Bronchial epithelial cell (primary cell): ENCODE data around the gene B3GAT2. TPM values are rescaled to one million over a fixed set of nuclear protein-coding genes. Genes with fewer than 3 reads are reported as not detected.
"Not testable (repeated sequence)": the region's sequence is repeated elsewhere in the genome, so short reads cannot be mapped to it uniquely, and the experiment has no call there.

Experiments used
- DNase-seq: peaks from one replicate; pipeline ENCODE4 v3.0.0-alpha.2; 2010; ENCODE audit warnings: low read depth
- FAIRE-seq: peaks from 2 replicates; lab custom pipeline; 2011; peaks lifted over from hg19 to GRCh38; lab: Jason Lieb, UNC
- H3K27me3 ChIP-seq: 2 replicates; pipeline ENCODE4 v1.5.1; 2011; ENCODE audit warnings: low read length; ENCODE audit not compliant: control insufficient read depth, insufficient read depth
- H3K36me3 ChIP-seq: 2 replicates; pipeline ENCODE4 v1.5.1; 2011; ENCODE audit warnings: low read length; ENCODE audit not compliant: control insufficient read depth, insufficient read depth
- H3K4me3 ChIP-seq: 2 replicates; pipeline ENCODE4 v1.5.1; 2011; ENCODE audit warnings: mild to moderate bottlenecking, low read depth, low read length, control low read depth
- CTCF ChIP-seq: IDR thresholded peaks from 2 replicates; pipeline ENCODE4 v1.5.1; 2011; ENCODE audit warnings: mild to moderate bottlenecking, moderate library complexity, low read length, control low read depth, inconsistent platforms; ENCODE audit not compliant: insufficient read depth, severe bottlenecking
- total RNA-seq: library from RNA; depleted of rRNA; stranded (reverse); fragments of >200 nt; gene quantifications from 2 replicates; pipeline ENCODE4 v1.2.1, GENCODE V29; 2014

Gene B3GAT2
- total RNA-seq, 1 donor from 2014 or later, result under 0.01 TPM

GRCh38 chr6:70957284-70957617, 391 bp upstream of the B3GAT2 start:
- TF ChIP-seq CTCF, result no peak
- peak overlapping the region; percentile 39 for H3K4me3 ChIP-seq
- no peaks in the 10 kb centered on the region for H3K36me3 ChIP-seq
- DNase-seq (no peak), FAIRE-seq (no peak)
- peaks cover 30% of the 10 kb centered on the region for H3K27me3 ChIP-seq

- H3K4me3 ChIP-seq, result peak overlapping the region; percentile 39
- peaks cover 30% of the 10 kb centered on the region for H3K27me3 ChIP-seq
- FAIRE-seq, result no peak
- no peak for TF ChIP-seq CTCF
- no peak for DNase-seq
- H3K36me3 ChIP-seq, result no peaks in the 10 kb centered on the region
These were observed 739 bp downstream of the B3GAT2 start for GRCh38 chr6:70956191-70956450.

GRCh38 chr6:70955441-70956190, 1.2 kb downstream of the B3GAT2 start:
- DNase-seq (peak; percentile 59), FAIRE-seq (no peak)
- TF ChIP-seq CTCF, result peak; percentile 98
- peak overlapping the region; percentile 39 for H3K4me3 ChIP-seq
- no peaks in the 10 kb centered on the region for H3K36me3 ChIP-seq
- H3K27me3 ChIP-seq, result peaks cover 30% of the 10 kb centered on the region

- FAIRE-seq (no peak), DNase-seq (no peak)
- TF ChIP-seq CTCF, result no peak
- Histone ChIP-seq H3K27me3 (peaks cover 30% of the 10 kb centered on the region), H3K4me3 (no peak overlapping the region), H3K36me3 (no peaks in the 10 kb centered on the region)
These were observed 2.1 kb downstream of the B3GAT2 start for GRCh38 chr6:70954750-70955149.

GRCh38 chr6:70954176-70954575, 2.7 kb downstream of the B3GAT2 start:
- H3K4me3 ChIP-seq, result no peak overlapping the region
- peaks cover 30% of the 10 kb centered on the region for H3K27me3 ChIP-seq
- no peaks in the 10 kb centered on the region for H3K36me3 ChIP-seq
- FAIRE-seq (no peak), DNase-seq (no peak)
- no peak for TF ChIP-seq CTCF

- DNase-seq, result no peak
- H3K4me3 ChIP-seq, result no peak overlapping the region
- no peak for FAIRE-seq
- no peak for TF ChIP-seq CTCF
- H3K36me3 ChIP-seq, result no peaks in the 10 kb centered on the region
- peaks cover 27% of the 10 kb centered on the region for H3K27me3 ChIP-seq
These were observed 4.2 kb downstream of the B3GAT2 start for GRCh38 chr6:70952608-70953165.

GRCh38 chr6:70944321-70944720, 12.5 kb downstream of the B3GAT2 start:
- DNase-seq, FAIRE-seq, H3K36me3 ChIP-seq, H3K27me3 ChIP-seq, H3K4me3 ChIP-seq: not testable (repeated sequence)
